IPS DF 6.9 (cell line): ENCODE data around the gene CKAP4.

ENCODE experiments used
- DNase-seq: peaks from one replicate; pipeline ENCODE4 v3.0.0-alpha.2; 2013; ENCODE audit warnings: low read depth, low spot score
- H3K27ac ChIP-seq: one replicate; pipeline ENCODE4 v1.5.1; 2013; ENCODE audit warnings: low read length, control low read depth
- H3K27me3 ChIP-seq: 2 replicates; pipeline ENCODE4 v1.6.1; 2013; ENCODE audit warnings: mild to moderate bottlenecking, low read length; ENCODE audit not compliant: control insufficient read depth, insufficient read depth
- H3K36me3 ChIP-seq: 2 replicates; pipeline ENCODE4 v1.6.1; 2013; ENCODE audit warnings: low read length; ENCODE audit not compliant: control insufficient read depth, insufficient read depth
- H3K4me1 ChIP-seq: 2 replicates; pipeline ENCODE4 v1.6.1; 2013; ENCODE audit warnings: low read length; ENCODE audit not compliant: control insufficient read depth, insufficient read depth
- H3K4me3 ChIP-seq: 2 replicates; pipeline ENCODE4 v1.5.1; 2013; ENCODE audit warnings: mild to moderate bottlenecking, low read length
- H3K9me3 ChIP-seq: 2 replicates; pipeline ENCODE4 v1.6.1; 2013; ENCODE audit warnings: low read length, inconsistent platforms; ENCODE audit not compliant: control insufficient read depth, insufficient read depth
- WGBS: extraction: QIAGEN DNeasy Blood & Tissue Kit; methylation state at CpG from one replicate; pipeline ENCODE4 v1.1.7; 2013; ENCODE audit warnings: mixed read lengths, missing lambda C conversion rate; ENCODE audit not compliant: insufficient read length, insufficient coverage; 5-methylcytosine and 5-hydroxymethylcytosine counted together

The CKAP4 gene

DNA sequence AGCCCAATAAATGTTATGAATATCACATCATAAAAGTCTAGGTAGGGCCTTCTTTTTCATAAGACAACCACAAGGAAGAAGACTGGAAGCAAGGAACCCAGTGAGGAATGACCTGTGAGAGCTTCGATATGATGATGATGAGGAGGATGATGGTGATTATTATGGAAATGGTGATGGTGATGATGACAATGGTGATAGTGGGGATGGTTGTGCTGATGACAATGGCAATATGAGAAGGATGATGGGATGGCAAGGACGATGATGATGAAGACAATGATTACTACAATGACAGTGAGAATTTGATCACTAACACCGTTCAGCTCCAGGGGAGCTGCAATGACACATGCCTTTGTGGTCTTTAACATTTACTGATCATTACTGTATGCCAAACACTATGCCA lies 7.7 kb upstream of the CKAP4 start:
- Histone ChIP-seq H3K9me3 (no peaks in the 10 kb centered on the region), H3K4me1 (peaks cover 3% of the 10 kb centered on the region; the same call in 1 of the 2 replicates), H3K36me3 (no peaks in the 10 kb centered on the region), H3K27ac (no peak overlapping the region), H3K4me3 (no peak overlapping the region), H3K27me3 (no peaks in the 10 kb centered on the region)
- DNase-seq, result no peak
- WGBS, result 100% methylated on average over 1 of the region's 3 CpGs

DNA sequence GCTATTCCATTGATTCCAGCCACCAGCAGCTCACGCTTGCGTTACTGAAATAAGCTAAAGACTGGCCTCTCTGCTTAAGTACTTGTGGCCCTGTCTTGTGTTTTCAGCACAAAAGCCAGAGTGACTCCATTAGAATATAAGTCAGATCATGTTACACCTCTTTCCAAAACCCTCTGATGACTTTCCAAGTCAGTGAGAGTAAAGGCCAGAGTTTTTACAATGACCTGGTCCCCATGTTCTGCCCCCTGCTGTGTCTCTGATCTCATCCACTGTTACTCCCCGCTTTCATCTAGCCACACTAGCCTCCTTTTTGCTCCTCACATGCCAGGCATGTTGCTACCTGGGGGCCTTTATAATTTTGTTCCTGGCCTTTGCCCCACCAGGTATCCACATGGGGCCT lies 6.9 kb upstream of the CKAP4 start:
- no peaks in the 10 kb centered on the region for H3K36me3 ChIP-seq
- WGBS, result no CpG with 5 or more reads among the region's 3 CpGs
- no peaks in the 10 kb centered on the region for H3K27me3 ChIP-seq
- no peak for DNase-seq
- H3K4me1 ChIP-seq, result peaks cover 3% of the 10 kb centered on the region; the same call in 1 of the 2 replicates
- no peaks in the 10 kb centered on the region for H3K9me3 ChIP-seq
- no peak overlapping the region for H3K27ac ChIP-seq
- no peak overlapping the region for H3K4me3 ChIP-seq

DNA sequence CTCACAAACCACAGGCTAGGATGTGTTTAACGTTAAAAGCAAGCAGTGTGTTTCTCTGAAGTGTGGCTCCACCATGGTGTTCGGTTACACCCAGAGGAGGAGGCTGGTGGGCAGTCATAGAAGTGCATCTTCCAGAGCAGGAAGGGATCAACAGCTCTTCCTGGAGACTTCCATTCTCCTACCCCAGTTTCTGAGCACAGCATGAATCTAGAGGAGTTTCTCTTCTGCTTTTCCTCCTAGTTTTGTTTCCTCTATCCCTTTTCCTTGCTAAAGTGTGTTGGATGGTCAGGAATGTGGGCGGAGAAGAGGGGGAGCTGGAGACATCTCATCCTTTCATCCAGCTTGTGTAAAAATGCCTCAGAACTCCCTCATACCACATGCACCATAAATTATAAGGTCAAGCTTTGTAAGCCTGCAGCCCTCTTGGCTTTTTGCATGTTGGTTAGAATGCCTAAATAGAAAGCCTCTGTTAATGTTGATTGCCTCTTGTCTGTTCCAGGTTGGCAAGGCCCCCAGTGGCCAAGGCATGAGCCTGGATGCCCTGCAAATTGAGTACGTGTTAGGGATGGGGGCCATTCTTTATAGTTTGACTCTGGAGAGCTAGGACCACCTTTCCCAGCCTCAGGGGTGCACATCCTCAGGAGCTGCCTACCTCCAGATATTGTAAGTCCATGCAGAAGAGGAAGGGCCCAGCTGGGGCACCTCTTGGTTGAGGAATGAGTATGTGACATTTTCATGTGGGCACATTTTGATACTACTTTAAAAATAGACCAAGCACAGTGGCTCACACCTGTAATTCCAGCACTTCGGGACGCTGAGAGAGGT lies 4.0 kb upstream of the CKAP4 start:
- H3K4me3 ChIP-seq, result no peak overlapping the region
- no peaks in the 10 kb centered on the region for H3K27me3 ChIP-seq
- no peak overlapping the region for H3K27ac ChIP-seq
- H3K4me1 ChIP-seq, result peaks cover 4% of the 10 kb centered on the region; the same call in 1 of the 2 replicates
- no peaks in the 10 kb centered on the region for H3K36me3 ChIP-seq
- H3K9me3 ChIP-seq, result no peaks in the 10 kb centered on the region
- WGBS, result no CpG with 5 or more reads among the region's 6 CpGs
- DNase-seq, result no peak

DNA sequence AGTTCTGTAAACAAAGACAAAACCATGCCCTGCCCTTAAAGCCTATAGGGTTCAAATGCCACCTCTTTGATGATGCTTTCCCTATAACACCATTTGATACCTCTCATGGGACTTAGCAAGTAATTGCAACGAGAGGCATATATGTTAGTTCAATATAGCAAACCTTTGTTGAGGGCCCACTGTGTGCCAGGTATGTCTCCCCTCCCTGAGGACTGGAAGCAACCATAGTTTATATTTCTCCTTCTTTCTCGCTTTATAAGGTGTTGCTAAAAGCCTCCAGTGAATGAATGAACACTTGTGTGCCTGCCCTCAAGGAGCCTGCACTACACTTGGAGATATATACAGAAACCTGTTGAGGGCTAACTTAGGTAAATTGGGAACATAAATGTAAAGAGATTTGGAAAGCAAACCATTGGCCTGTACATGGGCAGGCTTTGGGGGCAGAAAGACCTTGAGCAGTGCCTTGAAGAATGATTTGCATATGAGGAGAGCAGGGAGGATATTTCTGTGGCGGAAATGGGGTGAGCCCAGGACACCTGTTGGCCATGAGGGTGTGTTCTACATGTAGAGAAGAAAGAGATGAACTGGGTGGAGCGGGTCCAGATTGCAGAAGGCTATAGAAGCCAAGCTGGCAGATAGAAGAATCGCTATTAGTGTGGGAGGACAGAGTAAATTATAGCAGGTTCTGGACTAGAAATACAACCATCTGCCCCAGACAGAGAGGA lies 1.8 kb upstream of the CKAP4 start:
- no peak for DNase-seq
- no peak overlapping the region for H3K27ac ChIP-seq
- peaks cover 4% of the 10 kb centered on the region; the same call in 1 of the 2 replicates for H3K4me1 ChIP-seq
- no peaks in the 10 kb centered on the region for H3K36me3 ChIP-seq
- H3K9me3 ChIP-seq, result no peaks in the 10 kb centered on the region
- no CpG with 5 or more reads among the region's 5 CpGs for WGBS
- H3K4me3 ChIP-seq, result no peak overlapping the region
- H3K27me3 ChIP-seq, result no peaks in the 10 kb centered on the region

DNA sequence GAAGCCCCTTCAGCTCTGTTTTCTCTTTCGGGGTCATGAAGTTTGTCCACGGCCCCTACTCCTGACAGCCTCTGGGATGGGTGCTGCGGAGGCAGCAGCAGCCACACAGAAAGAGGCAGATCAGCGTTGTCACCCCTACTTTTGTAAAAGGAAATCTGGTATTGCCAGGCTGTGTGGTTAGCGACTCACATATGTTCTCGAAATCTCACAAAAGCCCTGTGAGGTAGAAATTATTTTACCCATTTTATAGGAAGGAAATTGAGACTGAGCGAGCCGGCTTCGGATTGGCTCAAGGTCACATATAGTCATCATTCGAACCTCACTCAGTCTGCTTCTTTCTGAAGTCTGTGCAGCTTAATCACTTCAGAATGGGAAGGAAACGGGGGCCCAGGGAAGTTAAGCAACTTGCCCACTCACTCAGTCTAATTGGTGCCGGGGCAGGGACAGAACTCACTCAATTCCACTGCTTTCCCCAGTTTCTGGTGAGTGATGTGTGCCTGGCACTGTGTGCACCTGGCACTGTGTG lies 1.1 kb upstream of the CKAP4 start:
- no peak overlapping the region for H3K27ac ChIP-seq
- H3K4me1 ChIP-seq, result peaks cover 3% of the 10 kb centered on the region; the same call in 1 of the 2 replicates
- H3K4me3 ChIP-seq, result peak overlapping the region; percentile 59; the same call in 1 of the 2 replicates
- no peaks in the 10 kb centered on the region for H3K9me3 ChIP-seq
- H3K27me3 ChIP-seq, result no peaks in the 10 kb centered on the region
- H3K36me3 ChIP-seq, result no peaks in the 10 kb centered on the region
- no peak for DNase-seq
- WGBS, result no CpG with 5 or more reads among the region's 12 CpGs

DNA sequence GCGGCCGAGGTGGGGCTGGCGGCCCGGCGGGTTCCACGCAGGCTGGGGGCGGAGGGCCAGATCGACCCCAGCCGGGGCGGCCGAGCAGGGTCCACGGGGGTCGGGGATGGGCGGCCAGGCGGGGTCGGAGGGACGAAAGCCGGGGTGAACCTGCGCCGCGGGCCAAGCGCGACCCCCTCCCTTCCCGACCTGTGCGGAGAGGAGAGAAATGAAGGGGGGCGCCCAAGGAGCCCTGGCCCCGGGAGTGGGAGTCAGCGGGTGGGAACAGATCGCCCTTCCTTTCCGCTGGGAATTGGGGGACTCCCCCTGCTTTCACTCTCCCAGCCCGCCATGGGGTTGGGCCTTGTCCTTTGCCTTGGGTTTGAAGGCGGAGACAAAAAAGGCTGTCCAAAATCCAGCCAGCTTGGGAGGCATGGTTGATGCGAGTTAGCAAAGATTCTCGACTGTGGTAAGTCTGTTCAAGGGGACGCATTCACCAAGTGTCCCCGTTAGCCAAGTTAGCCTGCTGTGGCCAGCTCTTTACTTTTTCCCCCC lies 559 bp upstream of the CKAP4 start:
- H3K36me3 ChIP-seq, result no peaks in the 10 kb centered on the region
- H3K4me1 ChIP-seq, result peaks cover 1% of the 10 kb centered on the region; the same call in 1 of the 2 replicates
- no CpG with 5 or more reads among the region's 36 CpGs for WGBS
- no peak overlapping the region for H3K27ac ChIP-seq
- no peaks in the 10 kb centered on the region for H3K27me3 ChIP-seq
- peak overlapping the region; percentile 59; the same call in 1 of the 2 replicates for H3K4me3 ChIP-seq
- H3K9me3 ChIP-seq, result no peaks in the 10 kb centered on the region
- DNase-seq, result no peak

GRCh38 chr12:106246891-106247673 lies 738 bp downstream of the CKAP4 start:
- Histone ChIP-seq H3K9me3 (no peaks in the 10 kb centered on the region), H3K4me3 (peak overlapping the region; percentile 59), H3K27ac (no peak overlapping the region), H3K27me3 (no peaks in the 10 kb centered on the region), H3K36me3 (peaks cover 3% of the 10 kb centered on the region; the same call in 1 of the 2 replicates), H3K4me1 (peaks cover 1% of the 10 kb centered on the region; the same call in 1 of the 2 replicates)
- WGBS, result no CpG with 5 or more reads among the region's 71 CpGs
- no peak for DNase-seq

DNA sequence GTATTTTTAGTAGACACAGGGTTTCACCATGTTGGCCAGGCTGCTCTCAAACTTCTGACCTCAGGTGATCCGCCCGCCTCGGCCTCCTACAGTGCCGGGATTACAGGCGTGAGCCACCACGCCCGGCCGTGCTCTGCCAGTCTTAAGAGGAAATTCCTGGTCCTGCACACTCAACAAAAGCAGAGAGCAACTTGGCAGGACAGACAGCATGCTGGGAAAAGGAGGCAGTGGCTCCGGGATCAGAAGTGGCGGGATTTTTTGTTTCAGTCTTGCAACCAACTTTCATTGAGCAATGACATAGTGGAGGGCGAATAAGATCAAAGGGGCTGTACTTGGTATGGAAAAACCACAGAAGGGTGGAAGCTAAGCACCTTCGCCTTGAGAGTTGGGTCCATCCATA lies 2.1 kb downstream of the CKAP4 start:
- Histone ChIP-seq H3K9me3 (no peaks in the 10 kb centered on the region), H3K4me3 (no peak overlapping the region), H3K4me1 (peaks cover 1% of the 10 kb centered on the region; the same call in 1 of the 2 replicates), H3K27me3 (no peaks in the 10 kb centered on the region), H3K27ac (no peak overlapping the region), H3K36me3 (peaks cover 3% of the 10 kb centered on the region; the same call in 1 of the 2 replicates)
- no CpG with 5 or more reads among the region's 12 CpGs for WGBS
- DNase-seq, result no peak

- Histone ChIP-seq H3K36me3 (peaks cover 18% of the 10 kb centered on the region), H3K9me3 (no peaks in the 10 kb centered on the region)
- DNase-seq, result no peak
Observed at GRCh38 chr12:106243620-106244019, 4.2 kb downstream of the CKAP4 start.

GRCh38 chr12:106240821-106241220 lies 7.0 kb downstream of the CKAP4 start:
- Histone ChIP-seq H3K9me3 (no peaks in the 10 kb centered on the region), H3K36me3 (peaks cover 18% of the 10 kb centered on the region), H3K4me1 (no peaks in the 10 kb centered on the region; the same call in 1 of the 2 replicates), H3K27ac (no peak overlapping the region), H3K27me3 (no peaks in the 10 kb centered on the region), H3K4me3 (no peak overlapping the region)
- DNase-seq, result no peak

More at GRCh38 chr12:106243620-106244019, 4.2 kb downstream of the CKAP4 start:
- Histone ChIP-seq H3K4me1 (no peaks in the 10 kb centered on the region; the same call in 1 of the 2 replicates), H3K4me3 (no peak overlapping the region), H3K27ac (no peak overlapping the region), H3K27me3 (no peaks in the 10 kb centered on the region)
